ENCODE data around the gene CYBA. TPM values are rescaled to one million over a fixed set of nuclear protein-coding genes. Genes with fewer than 3 reads are reported as not detected.
"Not testable (repeated sequence)": the region's sequence is repeated elsewhere in the genome, so short reads cannot be mapped to it uniquely, and the experiment has no call there.

Gene CYBA
- total RNA-seq, 1 experiment from 2014 or later, result 34.2 TPM

DNA sequence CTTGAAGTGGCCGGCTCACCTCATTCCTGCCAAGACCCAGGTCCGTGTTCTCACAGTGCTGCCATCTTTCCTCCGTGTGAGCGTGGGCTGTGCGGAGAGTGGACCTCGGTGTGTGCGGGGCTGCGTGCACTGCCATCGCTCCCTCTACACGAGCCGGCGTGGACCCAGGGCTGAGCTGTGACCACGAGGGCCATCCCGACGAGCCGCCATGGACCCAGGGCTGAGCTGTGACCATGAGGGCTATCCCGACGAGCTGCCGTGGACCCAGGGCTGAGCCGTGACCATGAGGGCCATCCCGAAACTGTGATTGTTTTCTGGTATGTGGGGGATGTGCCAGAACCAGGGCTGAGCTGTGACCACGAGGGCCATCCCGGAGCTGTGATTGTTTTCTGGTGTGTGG, 21.0 kb upstream of the CYBA start:
- in situ Hi-C loops (cut with HindIII; ENCODE audit: low pct_unique_long_range_greater_than_20kb, low sequenced_read_pairs), result no loop called here
- DNase-seq (ENCODE audit: low read depth, low spot score), result no peak

DNA sequence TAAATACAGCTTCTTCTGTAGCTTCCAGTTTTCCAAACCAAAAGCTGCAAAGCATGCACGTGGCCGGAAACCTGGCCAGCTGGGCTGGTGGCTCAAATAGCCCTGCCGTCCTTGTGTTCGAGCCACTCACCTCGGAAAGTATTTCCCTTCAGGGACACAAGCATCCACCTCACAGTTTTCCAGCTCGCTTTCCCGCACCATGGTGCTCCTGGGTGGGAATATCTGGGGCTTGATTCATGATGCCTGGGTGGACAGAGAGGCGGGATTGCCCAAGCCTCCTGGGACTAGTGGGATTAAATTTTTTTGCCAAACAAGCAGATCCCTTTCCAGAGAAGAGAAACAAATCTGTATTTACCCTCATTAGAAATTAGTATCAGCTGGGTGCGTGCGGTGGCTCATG, 19.1 kb upstream of the CYBA start:
- no peak for DNase-seq (ENCODE audit: low read depth, low spot score)
- in situ Hi-C loops (cut with HindIII; ENCODE audit: low pct_unique_long_range_greater_than_20kb, low sequenced_read_pairs), result no loop called here

DNA sequence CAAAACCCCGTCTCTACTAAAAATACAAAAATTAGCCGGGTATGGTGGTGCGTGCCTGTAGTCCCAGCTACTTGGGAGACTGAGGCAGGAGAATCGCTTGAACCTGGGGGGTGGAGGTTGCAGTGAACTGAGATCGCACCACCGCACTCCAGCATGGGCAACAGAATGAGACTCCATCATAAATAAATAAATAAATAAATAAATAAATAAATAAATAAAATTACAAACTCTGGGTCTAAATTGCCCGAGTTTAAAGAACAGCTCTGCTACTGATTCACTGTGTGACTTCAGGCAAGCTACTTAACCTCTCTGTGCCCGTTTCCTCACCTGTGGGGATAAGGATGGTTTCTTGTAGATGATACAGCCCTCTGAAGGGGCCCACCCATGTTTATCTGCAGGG, 18.6 kb upstream of the CYBA start:
- in situ Hi-C loops (cut with HindIII; ENCODE audit: low pct_unique_long_range_greater_than_20kb, low sequenced_read_pairs); DNase-seq (ENCODE audit: low read depth, low spot score): not testable (repeated sequence)

DNA sequence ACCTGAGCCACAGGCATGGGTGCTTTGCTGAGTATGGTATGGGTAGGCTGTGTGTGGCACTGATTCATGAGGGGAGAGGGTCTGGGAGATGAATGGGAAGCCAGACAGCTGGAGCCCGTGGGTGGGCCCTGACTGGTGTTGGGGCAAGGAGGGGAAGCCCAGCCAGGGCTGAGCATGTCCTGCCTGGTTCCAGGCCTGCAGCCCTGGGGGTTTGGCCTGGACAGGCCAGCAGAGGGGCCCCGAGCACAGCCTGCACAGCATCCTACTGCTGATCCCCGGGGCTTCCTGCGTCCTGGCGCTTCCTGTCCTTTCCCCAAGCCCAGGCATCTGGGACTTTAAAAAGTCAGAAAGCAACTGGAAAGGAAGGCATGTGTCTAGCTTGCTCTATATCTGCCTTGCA, 16.6 kb upstream of the CYBA start:
- no peak for DNase-seq (ENCODE audit: low read depth, low spot score)
- in situ Hi-C loops (cut with HindIII; ENCODE audit: low pct_unique_long_range_greater_than_20kb, low sequenced_read_pairs), result no loop called here

DNA sequence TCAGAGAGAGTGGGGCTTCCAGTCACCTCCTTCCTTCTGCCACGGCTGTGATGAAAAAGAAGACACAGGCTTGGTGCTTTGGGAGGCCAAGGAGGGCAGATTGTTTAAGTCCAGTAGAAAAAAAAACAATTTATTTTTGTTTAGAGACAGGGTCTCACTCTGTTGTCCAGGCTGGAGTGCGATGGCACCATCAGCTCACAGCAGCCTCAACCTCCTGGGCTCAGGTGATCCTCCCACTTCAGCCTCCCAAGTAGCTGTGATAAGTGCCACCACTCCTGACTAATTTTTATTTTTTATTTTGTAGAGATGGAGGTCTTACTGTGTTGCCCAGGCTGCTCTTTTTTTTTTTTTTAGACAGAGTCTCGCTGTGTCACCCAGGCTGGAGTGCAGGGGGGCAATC, 14.7 kb upstream of the CYBA start:
- in situ Hi-C loops (cut with HindIII; ENCODE audit: low pct_unique_long_range_greater_than_20kb, low sequenced_read_pairs), result no loop called here

DNA sequence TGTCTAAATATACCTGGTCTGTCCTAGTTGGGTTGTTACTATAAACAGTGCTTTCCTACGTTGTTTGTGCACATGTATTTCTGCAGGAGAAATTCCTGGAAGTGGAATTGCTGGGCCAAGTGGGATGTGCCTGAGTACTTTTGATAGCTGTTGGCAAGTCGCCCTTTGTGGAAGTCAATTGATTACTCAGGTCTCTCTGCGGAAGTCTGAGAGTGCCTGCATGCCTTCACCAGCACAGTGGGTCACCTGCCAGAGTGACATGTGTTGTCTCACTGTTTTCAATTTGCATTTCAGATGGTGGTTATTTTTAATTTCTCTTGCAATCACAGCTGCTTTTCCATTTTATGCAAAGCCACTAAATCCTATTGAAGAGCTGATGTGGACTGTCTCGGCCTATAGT, 14.3 kb upstream of the CYBA start:
- DNase-seq (ENCODE audit: low read depth, low spot score), result no peak
- in situ Hi-C loops (cut with HindIII; ENCODE audit: low pct_unique_long_range_greater_than_20kb, low sequenced_read_pairs), result no loop called here

More for the DNA sequence above, 14.7 kb upstream of the CYBA start:
- no peak for DNase-seq (ENCODE audit: low read depth, low spot score)

DNA sequence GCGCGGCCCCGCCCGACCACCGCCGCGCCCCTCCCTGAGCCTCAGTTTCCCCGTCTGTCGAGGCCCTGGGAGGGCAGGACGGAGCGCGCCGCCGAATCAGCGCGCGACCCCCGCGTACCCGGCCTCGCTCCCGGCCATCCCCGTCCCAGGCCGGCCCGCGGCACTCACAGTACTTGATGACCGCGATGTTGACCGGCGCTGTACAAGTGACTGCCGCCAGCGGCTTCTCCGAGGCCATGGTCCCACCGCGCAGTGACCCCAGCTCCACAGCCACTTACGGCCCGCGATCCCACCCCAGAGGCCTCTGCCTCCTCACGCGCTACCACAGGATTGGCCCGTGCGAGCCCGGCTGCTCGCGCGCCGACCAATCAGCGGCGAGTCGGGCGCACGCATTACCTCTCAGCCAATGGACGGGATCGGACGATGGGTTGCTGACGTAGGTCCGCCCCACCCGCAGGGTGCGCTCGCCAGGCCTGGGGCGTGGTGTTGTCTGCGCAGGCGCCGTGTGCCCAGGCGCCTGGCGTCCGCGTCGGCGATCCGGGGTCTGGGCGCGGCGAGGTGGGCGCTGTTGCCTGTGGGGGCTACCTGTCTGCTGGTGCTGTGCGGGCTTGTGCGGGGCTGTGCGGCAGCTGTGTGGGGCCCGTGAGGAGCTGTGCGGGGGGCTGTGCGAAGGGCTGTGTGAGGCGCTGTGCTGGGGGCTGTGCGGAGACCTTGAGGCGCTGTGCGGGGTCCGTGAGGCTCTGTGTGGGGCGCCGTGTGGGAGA, 12.2 kb upstream of the CYBA start, which contains the start of gene MVD:
Gene MVD (minus strand): TSS at position 249 of the 764 bp plus-strand sequence. CDS start 11 bp downstream, at position 238.
- in situ Hi-C loops (cut with HindIII; ENCODE audit: low pct_unique_long_range_greater_than_20kb, low sequenced_read_pairs), result no loop called here
- DNase-seq (ENCODE audit: low read depth, low spot score), result peak; percentile 95

DNA sequence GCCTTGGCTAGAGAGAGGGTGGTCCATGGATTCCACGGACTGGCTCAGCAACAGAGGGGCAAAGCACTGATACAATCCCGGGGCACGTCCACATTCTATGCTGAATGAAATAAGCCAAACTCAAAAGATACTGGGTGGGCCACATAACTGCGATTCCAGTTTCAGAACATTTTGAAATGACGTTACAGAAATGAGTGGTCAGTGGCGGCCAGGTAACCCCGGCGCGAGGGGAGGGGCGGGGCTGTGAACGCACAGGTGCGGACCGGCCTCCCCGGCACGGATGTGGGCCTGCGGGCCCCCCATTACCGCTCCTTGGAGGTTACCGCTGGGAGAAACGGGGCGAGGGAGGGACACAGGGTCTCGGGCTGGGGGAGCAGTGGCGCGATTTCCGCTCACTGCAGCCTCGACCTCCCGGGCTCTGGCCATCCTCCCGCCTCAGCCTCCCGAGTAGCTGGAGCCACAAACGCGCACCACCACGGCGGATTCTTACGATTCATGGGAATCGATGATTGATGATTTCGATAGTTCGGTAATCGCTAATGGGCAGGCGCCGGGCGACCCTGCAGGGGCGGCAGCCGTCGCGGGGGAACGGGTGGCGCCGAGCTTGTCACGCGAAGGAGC, 11.5 kb upstream of the CYBA start:
- in situ Hi-C loops (cut with HindIII; ENCODE audit: low pct_unique_long_range_greater_than_20kb, low sequenced_read_pairs), result no loop called here
- DNase-seq (ENCODE audit: low read depth, low spot score), result no peak

DNA sequence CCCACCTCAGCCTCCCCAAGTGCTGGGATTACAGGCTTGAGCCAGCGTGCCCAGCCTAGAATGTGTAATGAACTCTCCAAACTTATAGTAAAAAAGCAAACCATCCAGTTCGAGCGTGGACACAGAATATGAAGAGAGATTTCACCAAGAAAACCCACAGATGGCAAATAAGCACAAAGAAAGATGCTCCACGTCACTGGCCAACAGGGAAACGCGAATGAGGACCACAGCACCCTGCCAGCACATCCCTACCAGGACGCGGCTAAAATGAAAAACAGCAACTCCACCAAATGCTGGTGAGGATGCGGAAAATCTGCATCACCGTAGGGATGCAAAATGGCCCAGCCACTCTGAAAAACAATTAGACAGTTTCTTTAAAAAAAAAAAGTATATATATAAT, 10.6 kb upstream of the CYBA start:
- in situ Hi-C loops (cut with HindIII; ENCODE audit: low pct_unique_long_range_greater_than_20kb, low sequenced_read_pairs), result no loop called here
- no peak for DNase-seq (ENCODE audit: low read depth, low spot score)

DNA sequence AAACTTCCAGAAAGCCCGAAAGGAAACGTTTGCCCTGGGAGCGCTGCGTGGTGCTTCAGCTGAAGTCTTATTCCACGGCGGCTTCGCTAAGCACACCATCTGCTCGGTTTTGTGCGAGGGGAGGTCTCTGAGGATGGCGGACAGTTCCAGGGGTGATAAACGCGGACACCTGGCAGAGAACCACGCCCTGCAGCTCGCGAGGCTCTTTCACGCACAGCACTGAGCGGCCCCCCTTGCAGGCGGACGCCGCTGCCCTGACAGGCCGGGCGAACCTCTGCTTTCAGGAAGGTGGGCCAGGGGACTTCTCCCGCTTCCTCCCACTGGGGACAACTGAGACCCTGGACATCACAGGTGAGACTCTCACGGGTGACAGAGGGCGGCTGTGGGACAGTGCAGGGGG, 8.3 kb upstream of the CYBA start:
- DNase-seq (ENCODE audit: low read depth, low spot score), result no peak
- in situ Hi-C loops (cut with HindIII; ENCODE audit: low pct_unique_long_range_greater_than_20kb, low sequenced_read_pairs), result no loop called here

DNA sequence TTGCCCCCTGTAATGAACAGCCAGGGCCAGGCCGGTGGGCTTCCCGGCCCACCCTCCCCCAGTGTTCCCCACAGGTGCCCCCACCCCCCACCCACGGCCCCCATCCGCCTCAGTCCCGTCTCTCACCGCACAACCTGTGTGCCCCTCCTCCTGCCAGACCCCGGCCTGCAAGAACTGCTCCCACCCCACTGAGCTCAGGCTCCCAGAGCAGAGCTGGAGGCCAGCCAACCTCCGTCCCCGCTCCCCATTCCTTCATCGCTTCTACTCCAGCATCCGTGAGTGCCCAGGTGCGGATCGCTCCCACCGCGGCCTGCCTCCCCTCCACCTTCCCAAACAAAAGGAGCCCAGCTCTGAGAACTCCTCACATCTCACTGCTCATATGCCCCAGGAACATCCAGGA, 7.9 kb upstream of the CYBA start:
- DNase-seq (ENCODE audit: low read depth, low spot score), result no peak
- in situ Hi-C loops (cut with HindIII; ENCODE audit: low pct_unique_long_range_greater_than_20kb, low sequenced_read_pairs), result no loop called here

DNA sequence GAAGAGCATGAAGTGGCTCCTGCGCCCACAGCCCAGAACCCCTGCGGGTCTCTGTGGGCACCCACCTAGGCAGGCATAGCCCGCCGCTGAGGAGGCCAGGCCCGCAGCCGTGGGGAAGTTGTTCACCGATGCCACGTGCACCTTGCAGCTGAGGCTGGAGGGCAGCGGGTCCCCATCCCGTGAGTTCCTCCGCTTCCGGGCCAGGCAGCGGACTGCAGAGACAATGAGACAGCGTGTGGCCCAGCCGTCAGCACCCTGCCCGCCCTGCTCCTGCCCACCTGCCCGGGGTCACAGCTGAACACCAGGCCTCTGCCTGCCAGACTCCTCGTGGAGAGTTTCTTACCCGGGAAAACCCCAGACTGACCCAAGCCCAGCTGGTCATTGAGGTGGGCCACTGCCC, 6.5 kb upstream of the CYBA start:
- no peak for DNase-seq (ENCODE audit: low read depth, low spot score)
- in situ Hi-C loops (cut with HindIII; ENCODE audit: low pct_unique_long_range_greater_than_20kb, low sequenced_read_pairs), result no loop called here

DNA sequence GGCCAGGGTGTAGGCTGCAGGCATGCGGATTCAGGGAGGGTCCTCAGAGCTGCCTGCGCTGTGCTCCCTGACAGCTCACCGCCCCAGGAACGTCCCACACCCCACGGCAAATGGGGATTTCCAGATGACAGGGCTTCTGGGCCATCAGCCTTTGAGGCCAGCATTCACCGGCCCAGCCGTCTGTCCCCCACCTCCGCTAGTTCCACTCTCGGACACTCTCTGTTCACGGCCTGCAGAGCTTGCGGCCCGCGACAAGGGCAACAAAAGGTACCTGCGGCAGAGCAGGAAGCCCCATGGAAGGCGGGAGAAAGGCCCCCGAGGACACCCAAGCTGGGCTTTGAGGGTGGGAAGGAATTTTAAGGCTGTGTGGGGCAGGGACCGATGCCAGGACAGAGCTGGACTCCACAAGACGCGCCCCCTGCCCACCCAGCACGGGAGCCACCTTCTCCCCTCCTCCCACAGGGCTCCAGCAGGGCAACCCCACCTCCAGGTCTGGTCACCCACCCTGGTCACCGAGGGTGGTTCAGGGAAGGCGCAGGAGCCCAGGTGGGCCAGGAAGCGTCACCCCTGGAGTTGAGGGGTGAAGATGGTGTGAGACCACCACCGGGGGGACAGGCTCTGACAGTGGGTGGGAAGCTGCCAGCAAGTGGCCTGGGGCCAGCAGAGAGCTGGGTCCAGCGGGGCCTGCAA, 5.6 kb upstream of the CYBA start:
- DNase-seq (ENCODE audit: low read depth, low spot score), result no peak
- in situ Hi-C loops (cut with HindIII; ENCODE audit: low pct_unique_long_range_greater_than_20kb, low sequenced_read_pairs), result no loop called here

DNA sequence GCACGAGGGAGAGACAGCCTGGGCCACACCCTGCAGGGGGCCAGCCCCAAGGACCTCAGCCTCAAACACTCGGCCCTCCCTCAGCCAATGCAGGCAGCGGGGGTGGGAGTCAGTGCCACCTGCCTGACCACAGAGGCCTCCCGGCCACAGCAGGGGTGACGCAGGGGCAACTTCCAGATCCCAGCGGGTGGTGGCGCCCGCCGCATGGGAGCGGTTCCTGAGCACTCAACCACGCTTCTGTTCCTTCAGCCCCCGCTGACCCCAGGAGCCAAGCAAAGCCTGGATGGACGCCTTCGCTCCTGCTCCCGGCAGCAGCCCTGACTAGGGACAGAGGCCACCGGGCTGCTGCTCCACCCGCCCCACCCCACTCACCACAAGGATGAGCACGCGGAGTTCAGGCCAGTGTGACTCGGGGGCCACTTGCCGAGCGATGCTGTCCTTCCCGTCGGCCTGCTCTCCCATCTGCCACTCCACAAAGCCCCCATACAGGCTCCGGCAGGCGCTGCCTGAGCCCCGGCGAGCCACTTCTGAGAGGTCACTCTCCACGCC, 5.0 kb upstream of the CYBA start:
- DNase-seq (ENCODE audit: low read depth, low spot score), result no peak
- in situ Hi-C loops (cut with HindIII; ENCODE audit: low pct_unique_long_range_greater_than_20kb, low sequenced_read_pairs), result no loop called here

DNA sequence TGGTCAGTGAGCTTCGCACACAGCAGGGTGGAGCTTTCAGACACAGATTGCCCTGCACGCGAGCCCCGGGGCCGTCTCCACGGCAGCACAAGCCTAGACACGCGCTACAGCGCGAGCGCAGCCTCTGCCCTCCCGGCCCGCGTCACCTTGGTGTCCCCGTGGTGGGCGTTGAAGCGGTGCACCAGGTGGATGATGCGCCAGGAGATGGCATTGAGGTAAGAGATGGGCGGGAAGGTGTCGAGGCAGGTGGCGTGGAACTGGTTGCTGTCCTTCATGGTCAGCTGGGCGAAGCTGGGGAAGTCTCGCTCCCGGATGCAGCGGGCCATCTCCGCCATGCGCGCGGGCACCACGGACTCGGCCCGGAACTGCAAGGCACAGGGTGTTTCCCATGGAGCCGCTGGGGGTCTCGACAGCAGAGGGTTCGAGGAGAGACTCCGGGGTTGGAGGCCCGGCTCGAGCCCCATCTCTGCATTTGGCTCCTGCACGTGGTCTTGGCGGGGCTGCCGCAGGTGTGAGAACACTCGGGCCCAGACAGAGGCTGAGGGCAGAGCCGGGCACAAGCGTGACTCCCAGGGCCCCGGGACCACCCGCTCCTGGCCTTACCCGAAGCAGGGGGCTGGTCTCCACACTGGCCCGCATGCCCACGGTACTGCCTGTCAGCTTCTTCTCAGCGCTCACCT, 4.3 kb upstream of the CYBA start:
- in situ Hi-C loops (cut with HindIII; ENCODE audit: low pct_unique_long_range_greater_than_20kb, low sequenced_read_pairs), result no loop called here
- no peak for DNase-seq (ENCODE audit: low read depth, low spot score)

DNA sequence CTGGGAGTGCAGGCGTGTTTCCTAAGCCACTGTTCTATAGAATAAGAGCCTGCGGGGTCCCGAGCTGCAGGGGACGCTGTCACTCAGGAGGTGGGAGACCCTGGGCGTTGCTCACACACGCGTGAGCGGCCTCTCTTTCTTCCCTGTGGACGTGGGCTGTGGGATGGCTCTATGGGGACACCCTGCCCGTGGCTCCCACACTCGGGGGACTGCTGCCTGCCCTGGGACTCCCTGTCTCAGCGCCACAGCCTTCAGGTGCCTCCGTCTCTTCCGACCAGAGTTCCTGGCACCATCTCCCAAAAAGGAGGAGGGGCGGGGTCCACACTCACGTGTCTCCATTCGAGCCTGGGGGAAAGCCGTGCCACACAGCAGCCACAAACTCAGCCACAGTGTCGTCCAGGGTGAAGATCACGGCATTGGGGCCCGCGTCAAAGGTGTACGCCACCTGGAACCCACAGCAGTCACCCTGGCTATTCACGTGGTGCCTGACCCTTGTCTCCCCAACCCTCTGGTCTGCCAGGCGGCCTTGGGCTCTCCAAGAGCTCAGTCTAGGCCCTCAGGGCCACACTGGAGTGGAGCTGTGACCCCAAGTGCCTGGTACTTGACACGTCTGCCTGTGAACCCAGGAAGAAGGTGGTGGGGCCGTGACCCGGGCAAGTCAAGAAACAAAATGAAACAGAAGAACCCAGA, 3.7 kb upstream of the CYBA start:
- DNase-seq (ENCODE audit: low read depth, low spot score), result no peak
- in situ Hi-C loops (cut with HindIII; ENCODE audit: low pct_unique_long_range_greater_than_20kb, low sequenced_read_pairs), result no loop called here

DNA sequence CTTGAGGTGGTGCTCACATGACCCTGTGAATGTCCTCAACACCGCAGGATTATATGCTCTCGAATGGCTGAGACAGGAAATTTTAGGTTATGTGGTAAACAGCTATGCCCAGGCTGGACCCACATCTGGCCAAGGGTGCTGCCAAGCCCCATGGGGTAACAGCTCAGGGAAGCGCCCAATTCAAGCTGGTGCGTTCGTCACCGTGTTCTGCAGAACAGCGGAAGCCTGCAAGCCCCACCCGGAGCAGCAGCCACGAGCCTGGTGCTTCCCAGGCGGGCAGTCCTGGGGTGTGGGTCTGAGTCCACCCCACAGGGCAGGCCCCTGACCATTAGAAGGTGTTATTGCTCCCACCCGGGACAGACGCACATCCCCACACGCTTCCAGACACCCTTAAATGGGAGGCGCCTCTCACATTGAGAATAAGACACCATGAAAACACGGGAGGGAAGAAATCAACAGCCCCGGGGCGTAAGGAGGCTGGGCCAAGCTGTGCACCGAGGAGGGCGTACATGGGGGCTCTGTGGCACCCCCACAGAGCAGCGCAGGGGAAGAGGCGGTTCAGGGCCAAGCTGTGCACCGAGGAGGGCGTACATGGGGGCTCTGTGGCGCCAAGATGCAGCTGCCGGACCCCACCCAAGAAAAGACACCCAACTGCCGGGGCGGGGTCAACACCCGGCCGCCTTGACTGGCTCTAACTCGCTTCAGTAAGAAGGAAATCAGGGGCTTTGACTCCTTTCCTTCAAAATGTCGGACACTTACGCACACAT, 2.9 kb upstream of the CYBA start:
- in situ Hi-C loops (cut with HindIII; ENCODE audit: low pct_unique_long_range_greater_than_20kb, low sequenced_read_pairs), result no loop called here
- no peak for DNase-seq (ENCODE audit: low read depth, low spot score)
